Mammary epithelial cell (primary cell): ENCODE data around the gene KLF5.

ENCODE experiments used
- CTCF ChIP-seq, 2 donors: IDR thresholded peaks in 1 of 2; conservative IDR thresholded peaks in 1 of 2; 2 replicates each; pipeline ENCODE4 v1.5.1; 2011 to 2012; ENCODE audit warnings: inconsistent platforms in 2 of 2, low read length in 2 of 2, mild to moderate bottlenecking in 2 of 2, control low read depth in 1 of 2, low read depth in 1 of 2; ENCODE audit not compliant: insufficient read depth in 1 of 2; ENCODE audit errors: extremely low read depth in 1 of 2
- EZH2 ChIP-seq: IDR thresholded peaks from 2 replicates; pipeline ENCODE4 v1.6.1; 2012; ENCODE audit warnings: low read length, inconsistent platforms, borderline replicate concordance

- TF ChIP-seq CTCF (conservative IDR thresholded peaks at IDR 0.05 in 1 of 2, IDR thresholded peaks at IDR 0.05 in 1 of 2; ENCODE audit: extremely low read depth in 1 of 2, insufficient read depth in 1 of 2, low read depth in 1 of 2, low read length in 2 of 2) (no peak), EZH2 (no peak)
These were observed 3.1 kb downstream of the KLF5 start for GRCh38 chr13:73061876-73062275.
